Retinal pigment epithelial cell (primary cell): ENCODE data around the gene HEATR5A.

Experiments used
- DNase-seq: peaks from one replicate; pipeline ENCODE4 v3.0.0-alpha.2; 2010; ENCODE audit warnings: low read depth
- H3K4me3 ChIP-seq: 2 replicates; pipeline ENCODE4 v1.5.1; 2011; ENCODE audit warnings: mild to moderate bottlenecking, low read length, control low read depth, moderate library complexity
- TF ChIP-seq, protein P1 (sequence below): conservative IDR thresholded peaks from 2 replicates; pipeline ENCODE4 v1.5.1; 2011; ENCODE audit warnings: low read depth, low read length, control low read depth, inconsistent platforms

HEATR5A gene

DNA sequence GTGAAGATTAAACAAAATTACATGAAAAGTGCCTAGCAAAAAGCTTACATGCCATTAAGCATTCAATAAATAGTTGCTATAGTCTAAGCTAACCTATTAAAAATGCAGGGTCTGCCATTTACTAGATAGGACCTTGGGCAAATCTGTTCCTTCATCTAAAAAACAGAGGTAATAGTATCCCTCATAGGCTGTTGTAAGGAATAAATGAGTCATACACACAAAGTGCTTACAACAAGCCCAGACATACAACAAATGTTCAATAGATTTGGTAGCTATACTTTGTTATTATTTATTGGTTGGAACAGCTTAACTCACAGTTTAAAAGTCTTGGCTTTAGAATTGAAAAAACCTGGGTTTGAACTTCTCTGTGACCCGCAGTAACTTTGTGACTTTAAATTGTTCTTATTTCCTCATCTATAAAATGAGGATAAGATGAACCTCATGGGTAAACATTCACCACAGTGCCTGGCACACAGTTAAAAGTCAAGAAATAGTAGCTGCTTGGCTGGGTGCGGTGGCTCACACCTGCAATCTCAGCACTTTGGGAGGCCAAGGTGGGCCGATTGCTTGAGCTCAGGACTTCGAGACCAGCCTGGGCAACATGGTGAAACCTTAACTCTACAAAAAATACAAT, 24.7 kb downstream of the HEATR5A start:
- DNase-seq = no peak
- TF ChIP-seq, protein P1, sequence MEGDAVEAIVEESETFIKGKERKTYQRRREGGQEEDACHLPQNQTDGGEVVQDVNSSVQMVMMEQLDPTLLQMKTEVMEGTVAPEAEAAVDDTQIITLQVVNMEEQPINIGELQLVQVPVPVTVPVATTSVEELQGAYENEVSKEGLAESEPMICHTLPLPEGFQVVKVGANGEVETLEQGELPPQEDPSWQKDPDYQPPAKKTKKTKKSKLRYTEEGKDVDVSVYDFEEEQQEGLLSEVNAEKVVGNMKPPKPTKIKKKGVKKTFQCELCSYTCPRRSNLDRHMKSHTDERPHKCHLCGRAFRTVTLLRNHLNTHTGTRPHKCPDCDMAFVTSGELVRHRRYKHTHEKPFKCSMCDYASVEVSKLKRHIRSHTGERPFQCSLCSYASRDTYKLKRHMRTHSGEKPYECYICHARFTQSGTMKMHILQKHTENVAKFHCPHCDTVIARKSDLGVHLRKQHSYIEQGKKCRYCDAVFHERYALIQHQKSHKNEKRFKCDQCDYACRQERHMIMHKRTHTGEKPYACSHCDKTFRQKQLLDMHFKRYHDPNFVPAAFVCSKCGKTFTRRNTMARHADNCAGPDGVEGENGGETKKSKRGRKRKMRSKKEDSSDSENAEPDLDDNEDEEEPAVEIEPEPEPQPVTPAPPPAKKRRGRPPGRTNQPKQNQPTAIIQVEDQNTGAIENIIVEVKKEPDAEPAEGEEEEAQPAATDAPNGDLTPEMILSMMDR = no peak
- H3K4me3 ChIP-seq = no peak overlapping the region

DNA sequence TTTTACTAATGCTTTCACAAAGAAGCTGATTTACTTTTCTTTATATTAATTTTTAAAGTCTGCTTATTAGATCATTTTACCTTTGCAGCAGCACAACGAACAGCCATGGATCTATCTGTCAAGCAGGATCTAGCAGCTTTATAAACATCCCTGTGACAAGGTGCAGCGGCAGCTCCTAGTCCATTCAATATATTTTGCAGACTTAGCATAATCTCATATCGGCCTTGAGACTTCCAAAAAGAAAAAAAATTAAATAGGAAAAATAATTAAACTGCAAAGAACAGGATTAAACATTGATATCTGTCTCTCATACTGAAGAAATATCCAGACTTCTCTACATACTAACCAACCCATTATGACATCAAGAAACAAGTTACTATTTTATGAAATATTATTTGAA, 25.2 kb downstream of the HEATR5A start:
- DNase-seq = no peak
- TF ChIP-seq, protein P1 = no peak
- no peak overlapping the region for H3K4me3 ChIP-seq

DNA sequence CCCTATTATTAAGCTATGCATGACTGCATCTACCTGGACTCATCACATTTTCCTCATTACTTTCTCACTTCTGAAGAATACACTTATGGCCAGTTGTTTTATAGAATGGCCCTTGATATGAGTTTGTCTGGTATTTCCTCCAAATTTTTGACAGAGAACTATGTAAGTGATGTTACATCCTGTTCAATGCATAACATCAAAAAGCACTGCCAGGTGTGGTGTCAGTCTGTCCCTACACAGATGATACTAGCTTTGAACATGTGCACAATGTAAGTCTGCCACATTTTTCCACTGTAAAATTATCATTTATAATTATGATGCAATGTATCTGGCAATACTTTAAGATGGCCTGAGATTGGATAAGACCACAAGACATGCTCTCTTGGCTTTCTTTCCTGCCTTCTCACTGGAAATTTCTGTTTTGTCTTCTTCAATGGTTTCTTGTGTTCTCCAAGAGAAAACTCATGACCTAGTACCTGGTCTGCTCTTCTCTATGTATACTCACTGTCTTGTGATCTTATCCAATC, 28.3 kb downstream of the HEATR5A start:
- TF ChIP-seq, protein P1 = no peak
- no peak overlapping the region for H3K4me3 ChIP-seq
- DNase-seq = no peak

DNA sequence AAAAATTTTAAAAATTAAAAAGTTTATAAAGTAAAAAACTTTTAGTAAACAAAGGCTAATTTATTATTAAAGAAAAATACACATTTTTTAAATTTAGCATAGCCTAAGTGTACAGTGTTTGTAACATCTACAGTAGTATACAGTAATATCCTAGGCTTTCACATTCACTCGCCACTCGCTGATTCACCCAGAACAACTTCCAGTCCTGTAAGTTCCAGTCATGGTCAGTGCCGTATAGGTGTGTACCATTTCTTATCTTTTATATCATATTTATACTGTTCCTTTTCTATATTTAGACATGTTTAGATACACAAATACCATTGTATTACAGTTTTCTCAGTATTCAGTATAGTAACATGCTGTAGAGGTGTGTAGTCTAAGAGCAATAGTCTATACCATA, 28.9 kb downstream of the HEATR5A start:
- DNase-seq = no peak
- TF ChIP-seq, protein P1 = no peak
- no peak overlapping the region for H3K4me3 ChIP-seq

DNA sequence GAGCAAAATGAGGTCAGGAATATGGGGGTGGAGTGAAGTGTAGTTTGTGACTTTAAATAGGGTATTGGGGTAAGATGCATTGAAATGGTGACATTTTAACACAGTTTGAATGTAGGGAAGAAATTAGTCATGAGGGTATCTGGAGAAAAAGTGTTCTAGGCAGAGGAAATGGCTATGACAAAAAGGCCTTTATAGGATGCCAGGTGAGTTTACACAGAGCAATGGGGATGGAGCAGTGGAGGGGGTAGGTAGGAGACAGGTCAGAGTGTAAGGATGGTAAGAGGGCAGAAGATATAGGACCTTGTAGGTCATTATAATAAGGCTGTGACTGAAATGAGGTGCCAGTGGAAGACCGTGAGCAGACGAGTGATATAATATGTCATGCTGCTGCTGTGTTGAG, 30.4 kb downstream of the HEATR5A start:
- no peak for DNase-seq

GRCh38 chr14:31388687-31389413, 31.5 kb downstream of the HEATR5A start:
- H3K4me3 ChIP-seq = no peak overlapping the region
- DNase-seq = no peak
- TF ChIP-seq, protein P1 = no peak

More for the DNA sequence above, 30.4 kb downstream of the HEATR5A start:
- no peak overlapping the region for H3K4me3 ChIP-seq
- TF ChIP-seq, protein P1 = no peak

GRCh38 chr14:31387091-31387490, 33.3 kb downstream of the HEATR5A start:
- DNase-seq = no peak
- no peak overlapping the region for H3K4me3 ChIP-seq
- TF ChIP-seq, protein P1 = no peak
